K562 (cell line): ENCODE results near the gene ILKAP. TPM values are rescaled to one million over a fixed set of nuclear protein-coding genes. Genes with fewer than 3 reads are reported as not detected.

Experiments used
- AFF4 ChIP-seq: sonication (generic); formaldehyde crosslinking; IDR thresholded peaks from 2 replicates; pipeline ENCODE4 v1.8.0; 2023; ENCODE audit warnings: mild to moderate bottlenecking, missing genetic modification reagents
- CBX5 ChIP-seq: IDR thresholded peaks from 2 replicates; pipeline ENCODE4 v1.6.1; 2014; ENCODE audit warnings: low read depth, borderline replicate concordance
- CEBPB ChIP-seq: fragments of 450-650 bp; IDR thresholded peaks from 2 replicates; pipeline ENCODE4 v1.6.1; 2016; ENCODE audit warnings: missing genetic modification characterization, missing compliant biosample characterization
- E2F1 ChIP-seq: sonication (generic); formaldehyde crosslinking; IDR thresholded peaks from 2 replicates; pipeline ENCODE4 v1.8.1; 2023; ENCODE audit warnings: mild to moderate bottlenecking, missing genetic modification reagents, moderate library complexity
- GATAD2A ChIP-seq: fragments of 450-650 bp; IDR thresholded peaks from 2 replicates; pipeline ENCODE4 v1.6.1; 2017
- HBP1 ChIP-seq: fragments of 450-650 bp; formaldehyde crosslinking; IDR thresholded peaks from 2 replicates; pipeline ENCODE4 v1.4.0; 2022; ENCODE audit warnings: missing genetic modification characterization
- HIVEP1 ChIP-seq: fragments of 250-450 bp; sonication (Bioruptor Pico); IDR thresholded peaks from 2 replicates; pipeline ENCODE4 v1.4.0; 2020; ENCODE audit warnings: mild to moderate bottlenecking
- JUND ChIP-seq, 2 experiments: IDR thresholded peaks; 2 replicates in 1 of 2; 3 replicates in 1 of 2; pipeline ENCODE4 v1.6.1; 2011; ENCODE audit warnings: borderline replicate concordance in 2 of 2, low read depth in 2 of 2, low read length in 2 of 2, improper control_type of control experiment in 1 of 2, missing biosample characterization in 1 of 2, missing genetic modification characterization in 1 of 2, missing genetic modification reagents in 1 of 2
- KDM5B ChIP-seq: fragments of 200-600 bp; sonication (generic); IDR thresholded peaks from 2 replicates; pipeline ENCODE4 v1.6.1; 2012; ENCODE audit warnings: low read depth, mild to moderate bottlenecking, moderate library complexity, low read length, control low read depth, inconsistent platforms; ENCODE audit not compliant: insufficient replicate concordance
- KLF16 ChIP-seq: IDR thresholded peaks from 2 replicates; pipeline ENCODE4 v1.6.1; 2016; ENCODE audit warnings: antibody characterized with exemption
- MNT ChIP-seq, 2 experiments: fragments of 450-650 bp; conservative IDR thresholded peaks; 2 replicates each; pipeline ENCODE4 v1.6.1; 2017; ENCODE audit warnings: mild to moderate bottlenecking in 2 of 2, moderate library complexity in 2 of 2
- NUFIP1 ChIP-seq: fragments of 450-650 bp; IDR thresholded peaks from 2 replicates; pipeline ENCODE4 v1.6.1; 2018; ENCODE audit not compliant: partially characterized antibody
- PHF8 ChIP-seq: fragments of 200-600 bp; sonication (generic); IDR thresholded peaks from 2 replicates; pipeline ENCODE4 v1.6.1; 2012; ENCODE audit warnings: mixed run types, mild to moderate bottlenecking, inconsistent platforms, low read length, moderate library complexity, borderline replicate concordance
- TCF15 ChIP-seq: fragments of 250-450 bp; sonication (Bioruptor Pico); IDR thresholded peaks from 2 replicates; pipeline ENCODE4 v1.8.0; 2022; ENCODE audit warnings: moderate library complexity, mild to moderate bottlenecking, inconsistent platforms
- YY1 ChIP-seq, 3 experiments: IDR thresholded peaks; 2 replicates each; pipeline ENCODE4 v1.6.1; 2011; ENCODE audit warnings: low read length in 2 of 3, mild to moderate bottlenecking in 2 of 3, moderate library complexity in 2 of 3, borderline replicate concordance in 1 of 3, control low read depth in 1 of 3, low read depth in 1 of 3; ENCODE audit not compliant: insufficient read depth in 3 of 3, insufficient replicate concordance in 2 of 3, control insufficient read depth in 1 of 3, insufficient read length in 1 of 3; ENCODE audit errors: extremely low read depth in 1 of 3
- ZNF764 ChIP-seq: fragments of 250-450 bp; sonication (Bioruptor Pico); IDR thresholded peaks from 2 replicates; pipeline ENCODE4 v1.4.0; 2020; ENCODE audit warnings: low read depth, mild to moderate bottlenecking, moderate library complexity
- ZNF830 ChIP-seq: fragments of 250-450 bp; sonication (Bioruptor Pico); IDR thresholded peaks from 2 replicates; pipeline ENCODE4 v1.5.0; 2021; ENCODE audit warnings: mild to moderate bottlenecking
- polyA plus RNA-seq, 8 experiments: library from polyadenylated mRNA; depleted of rRNA in 4 of 8; stranded (reverse) in 5 of 8; unstranded in 3 of 8; fragments of >200 nt; fragmentation: Nextera tagmentation in 2 of 8; fragmentation: Illumina TruSeq in 1 of 8; extraction: Ambion mirVana in 2 of 8; extraction: Trizol in 1 of 8; gene quantifications; 2 replicates each; pipeline versions ENCODE4 v1.2.1 to v1.2.3, GENCODE V29; 2011 to 2014; ENCODE audit warnings: inconsistent platforms in 1 of 8, missing spikeins in 1 of 8
- total RNA-seq, 7 experiments: library from RNA; depleted of rRNA in 6 of 7; stranded (reverse); fragments of >200 nt in 6 of 7; fragmentation: Illumina TruSeq in 2 of 7; extraction: Trizol in 2 of 7; gene quantifications; 2 replicates each; pipeline versions ENCODE4 v1.2.1 to v1.2.3, GENCODE V29; 2011 to 2021; ENCODE audit warnings: low replicate concordance in 1 of 7

Gene ILKAP
- total and polyA plus RNA-seq, 9 of the 15 experiments (the other 6 are each of a cell fraction or from before 2014, with no cell fraction given): 3.1 to 43.9 (median 20.7) TPM

- no peak for TF ChIP-seq AFF4
- no peak for TF ChIP-seq ZNF830 (CRISPR knock-in tag)
- no peak for TF ChIP-seq CBX5
- TF ChIP-seq JUND (IDR thresholded peaks at IDR 0.05; ENCODE audit: borderline replicate concordance, low read depth, low read length): 0 out of 2 replicates have a peak, but pooled peaks have one; percentile 5
- TF ChIP-seq JUND (tag; IDR thresholded peaks at IDR 0.05; ENCODE audit: borderline replicate concordance, low read depth, low read length): no peak
- TF ChIP-seq CEBPB: no peak
- TF ChIP-seq TCF15 (CRISPR knock-in tag): no peak
- peak; percentile 73; the same call in 1 of the 2 replicates for TF ChIP-seq PHF8
- peak in 2 of 3 experiments; percentile 35 to 70 for TF ChIP-seq YY1 (IDR thresholded peaks at IDR 0.05; ENCODE audit: borderline replicate concordance in 1 of 3, control insufficient read depth in 1 of 3, extremely low read depth in 1 of 3, insufficient read depth in 3 of 3, insufficient read length in 1 of 3, insufficient replicate concordance in 2 of 3, low read depth in 1 of 3, low read length in 2 of 3)
- no peak for TF ChIP-seq GATAD2A
- TF ChIP-seq HBP1 (CRISPR knock-in tag): no peak
- no peak for TF ChIP-seq MNT (conservative IDR thresholded peaks at IDR 0.05)
- no peak for TF ChIP-seq HIVEP1 (CRISPR knock-in tag)
- no peak for TF ChIP-seq ZNF764 (CRISPR knock-in tag)
- TF ChIP-seq NUFIP1: no peak
- no peak for TF ChIP-seq KLF16
- peak; percentile 49 for TF ChIP-seq KDM5B
- peak; percentile 40; the same call in 1 of the 2 replicates for TF ChIP-seq E2F1 (CRISPR knock-in tag)
Measured at GRCh38 chr2:238203094-238203972, at the start of gene ILKAP (continued).
